ENCODE results near the gene BABAM2. TPM values are rescaled to one million over a fixed set of nuclear protein-coding genes. Genes with fewer than 3 reads are reported as not detected.

Gene BABAM2
- total RNA-seq, 2 donors from 2014 or later: 32.2 to 33.5 TPM

- no peak overlapping the region for H3K27ac ChIP-seq
- no peak overlapping the region for H3K9ac ChIP-seq (ENCODE audit: low read depth in 2 of 2, low read length in 2 of 2)
- no peak overlapping the region for H3K4me3 ChIP-seq
- no peaks in the 10 kb centered on the region for H3K9me3 ChIP-seq
- no peaks in the 10 kb centered on the region for H3K27me3 ChIP-seq
- DNase-seq: no peak
- no peaks in the 10 kb centered on the region for H3K36me3 ChIP-seq
- H3K4me1 ChIP-seq: peaks cover 2% of the 10 kb centered on the region
- no peak for TF ChIP-seq CTCF (IDR thresholded peaks at IDR 0.05)
- intact Hi-C loops (cut with DNase I): no loop called here
These were observed 496.8 kb downstream of the BABAM2 start for GRCh38 chr2:28387082-28387960.

Small RNAs within 50 kb of the gene (microRNA-seq; reads per million reads assigned to microRNA genes)
- gene MIR4263: not detected

Other genes with a start within 250 kb of the BABAM2 start
- gene SUPT7L, start 227.1 kb upstream of the BABAM2 start, total RNA-seq: 10 to 100 TPM; 20.8 to 23.9 TPM
- 10 to 100 TPM; 16.1 to 17.1 TPM for gene SLC4A1AP, start 226.8 kb upstream of the BABAM2 start, total RNA-seq
- 10 to 100 TPM; 56.5 to 63.7 TPM for gene MRPL33, start 119.0 kb upstream of the BABAM2 start, total RNA-seq
- 1 to 10 TPM; 5.5 to 8.9 TPM for gene RBKS, start 342 bp upstream of the BABAM2 start, total RNA-seq